Activated effector memory CD4-positive, alpha-beta T cell treated with anti-CD3 and anti-CD28 coated beads, Interleukin-2, amount 50 U/mL, for 16 hours (primary cell): ENCODE data around the gene ZMYND15.

ENCODE experiments used
- DNase-seq: peaks from one replicate; pipeline ENCODE4 v3.0.0-alpha.2; 2020

The ZMYND15 gene

DNA sequence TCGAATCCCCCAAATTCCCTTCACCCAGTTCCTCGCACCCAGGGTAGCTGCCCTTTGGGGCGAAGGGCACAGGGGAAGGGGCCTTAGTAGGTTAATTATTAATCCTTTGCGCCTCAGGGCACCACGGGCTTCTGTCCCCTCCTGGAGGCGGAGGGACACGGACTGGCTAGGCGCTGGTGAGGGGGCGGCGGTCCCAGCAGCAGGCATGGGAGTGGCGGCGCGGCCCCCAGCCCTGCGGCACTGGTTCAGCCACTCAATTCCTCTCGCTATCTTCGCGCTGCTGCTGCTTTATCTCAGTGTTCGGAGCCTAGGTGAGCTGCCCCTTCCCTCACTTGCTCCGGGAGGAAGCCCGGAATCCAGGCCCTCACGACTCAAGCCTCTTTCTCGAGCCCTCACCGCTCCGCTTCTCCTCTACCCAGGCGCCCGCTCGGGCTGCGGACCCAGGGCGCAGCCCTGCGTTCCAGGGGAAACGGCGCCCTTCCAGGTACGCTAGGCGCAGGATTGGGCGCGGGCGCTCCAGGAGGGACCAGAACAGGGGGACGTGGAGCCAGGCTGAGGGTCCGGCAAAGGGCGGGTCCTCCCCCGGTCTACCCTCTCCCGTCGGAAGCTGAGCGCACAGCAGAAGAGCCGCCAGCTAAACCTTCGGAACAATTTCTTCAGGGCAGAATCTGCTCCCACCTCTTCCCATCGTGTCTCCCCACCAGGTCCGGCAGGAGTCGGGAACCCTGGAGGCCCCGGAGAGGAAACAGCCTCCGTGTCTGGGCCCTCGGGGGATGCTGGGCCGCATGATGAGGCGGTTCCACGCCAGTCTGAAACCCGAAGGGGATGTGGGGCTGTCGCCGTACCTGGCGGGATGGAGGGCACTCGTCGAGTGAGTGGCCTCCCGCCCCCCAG lies 49.4 kb downstream of the ZMYND15 start, which contains the start of gene GLTPD2:
Gene GLTPD2 (plus strand): TSS at position 158 of the 894 bp plus-strand sequence. CDS start 48 bp downstream, at position 206.
- DNase-seq, result no peak

DNA sequence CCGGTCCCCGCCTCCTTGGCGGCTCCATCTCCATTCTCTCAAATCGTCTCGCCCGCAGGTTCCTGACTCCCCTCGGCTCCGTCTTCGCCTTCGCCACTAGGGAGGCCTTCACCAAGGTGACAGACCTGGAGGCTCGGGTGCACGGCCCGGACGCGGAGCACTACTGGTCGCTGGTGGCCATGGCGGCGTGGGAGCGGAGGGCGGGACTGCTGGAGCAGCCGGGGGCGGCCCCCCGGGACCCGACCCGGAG lies 50.0 kb downstream of the ZMYND15 start:
- DNase-seq, result no peak

DNA sequence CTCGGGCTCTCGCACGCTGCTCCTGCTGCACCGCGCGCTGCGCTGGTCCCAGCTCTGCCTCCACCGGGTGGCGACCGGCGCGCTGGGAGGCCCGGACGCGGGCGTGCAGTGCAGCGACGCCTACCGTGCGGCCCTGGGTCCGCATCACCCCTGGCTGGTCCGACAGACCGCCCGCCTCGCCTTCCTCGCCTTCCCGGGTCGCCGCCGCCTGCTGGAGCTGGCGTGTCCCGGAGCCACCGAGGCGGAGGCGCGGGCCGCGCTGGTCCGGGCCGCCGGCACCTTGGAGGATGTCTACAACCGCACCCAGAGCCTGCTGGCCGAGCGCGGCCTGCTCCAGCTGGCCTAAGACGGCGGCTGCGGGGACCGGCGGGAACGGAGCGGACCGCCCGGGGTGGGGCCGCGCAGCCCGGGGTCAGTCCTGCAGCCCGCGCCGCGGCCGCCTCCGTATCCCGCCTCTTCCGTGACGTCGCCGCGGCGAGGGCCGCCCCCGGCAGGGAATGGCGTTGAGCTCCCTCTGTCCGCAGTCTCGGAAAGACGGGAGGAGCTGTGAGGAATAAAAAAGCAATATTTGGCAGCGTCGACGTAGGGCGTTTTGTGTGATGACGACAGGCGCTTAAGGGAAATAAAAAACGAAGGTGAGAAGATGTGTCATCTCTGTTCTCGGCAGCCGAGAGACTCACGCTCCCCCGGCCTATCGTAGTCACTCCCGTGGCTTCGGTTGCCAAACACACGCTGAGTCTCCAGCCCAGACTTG lies 50.5 kb downstream of the ZMYND15 start:
- peak; percentile 93 for DNase-seq

DNA sequence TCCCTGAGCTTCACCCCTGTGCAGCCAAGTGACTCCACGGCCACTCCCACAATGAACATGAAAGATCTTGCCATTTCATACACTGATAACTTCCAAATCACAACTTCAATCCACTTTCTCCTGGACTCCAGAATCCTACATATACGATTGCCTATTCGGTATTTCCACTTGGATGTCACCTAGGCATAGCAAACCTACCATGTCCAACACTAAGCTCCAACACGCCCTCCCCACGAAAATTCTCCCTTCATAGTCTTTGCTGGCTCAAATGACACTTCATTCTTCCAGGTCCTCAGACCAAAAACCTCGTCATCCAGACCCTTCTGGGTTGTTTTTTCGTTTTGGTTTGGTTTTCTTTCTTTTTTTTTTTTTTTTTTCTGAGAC lies 51.1 kb downstream of the ZMYND15 start:
- no peak for DNase-seq

DNA sequence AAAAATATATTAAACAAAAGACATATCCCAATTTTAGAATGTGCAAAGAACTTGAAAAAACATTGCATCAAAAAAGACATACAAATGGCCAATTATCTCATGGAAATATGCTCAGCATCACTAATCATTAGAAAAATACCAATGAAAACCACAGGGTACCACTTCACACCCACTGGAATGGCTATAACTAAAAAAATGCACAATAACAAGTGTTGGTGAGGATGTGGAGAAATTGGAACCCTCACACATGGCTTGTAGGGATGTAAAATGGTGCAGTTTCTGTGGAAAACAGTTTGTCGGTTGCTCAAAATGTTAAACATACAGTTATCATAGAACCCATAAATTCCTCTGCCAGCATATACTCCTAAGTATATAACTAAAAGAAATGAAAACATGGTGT lies 55.5 kb downstream of the ZMYND15 start:
- no peak for DNase-seq
